H1 (cell line): Measurements from ENCODE around the gene ADCY9. TPM values are rescaled to one million over a fixed set of nuclear protein-coding genes. Genes with fewer than 3 reads are reported as not detected.

Source experiments
- BCL11A ChIP-seq, 2 experiments: IDR thresholded peaks; one replicate each; pipeline ENCODE4 v1.6.1; 2011; ENCODE audit warnings: low read depth in 2 of 2, low read length in 2 of 2, mild to moderate bottlenecking in 2 of 2
- CHD7 ChIP-seq: fragments of 300-600 bp; sonication (generic); IDR thresholded peaks from 2 replicates; pipeline ENCODE4 v1.7.1; 2012; ENCODE audit warnings: low read length, moderate library complexity, mild to moderate bottlenecking, inconsistent platforms; ENCODE audit not compliant: insufficient replicate concordance
- HDAC2 ChIP-seq, 2 experiments: fragments of 300-600 bp in 1 of 2; sonication (generic) in 1 of 2; IDR thresholded peaks; 2 replicates each; pipeline ENCODE4 v1.6.1; 2011 to 2012; ENCODE audit warnings: low read depth in 2 of 2, low read length in 2 of 2, mild to moderate bottlenecking in 2 of 2, moderate library complexity in 2 of 2, borderline replicate concordance in 1 of 2, inconsistent platforms in 1 of 2
- MAX ChIP-seq: IDR thresholded peaks from 2 replicates; pipeline ENCODE4 v1.6.1; 2012; ENCODE audit warnings: inconsistent platforms
- POLR2A ChIP-seq, 2 experiments: IDR thresholded peaks; 1 replicate in 1 of 2; 2 replicates in 1 of 2; pipeline ENCODE4 v1.6.1; 2011; ENCODE audit warnings: low read depth in 2 of 2, low read length in 2 of 2, mild to moderate bottlenecking in 2 of 2; ENCODE audit errors: control extremely low read depth in 1 of 2
- RFX5 ChIP-seq: IDR thresholded peaks from 2 replicates; pipeline ENCODE4 v1.6.1; 2011; ENCODE audit warnings: low read depth, low read length, improper control_type of control experiment, borderline replicate concordance
- TCF12 ChIP-seq: IDR thresholded peaks from 2 replicates; pipeline ENCODE4 v1.6.1; 2011; ENCODE audit warnings: low read depth, mild to moderate bottlenecking, low read length
- YY1 ChIP-seq: IDR thresholded peaks from 2 replicates; pipeline ENCODE4 v1.6.1; 2011; ENCODE audit warnings: low read depth, mild to moderate bottlenecking, low read length
- polyA plus RNA-seq, 7 experiments: library from polyadenylated mRNA; depleted of rRNA in 3 of 7; stranded (reverse) in 5 of 7; unstranded in 2 of 7; fragments of >200 nt in 5 of 7; fragments of 200-250 nt in 2 of 7; gene quantifications; 1 replicate in 5 of 7; 2 replicates in 1 of 7; 4 replicates in 1 of 7; pipeline versions ENCODE4 v1.2.1 to v1.2.3, GENCODE V29; 2011 to 2013; ENCODE audit warnings: missing spikeins in 2 of 7, mixed read lengths in 2 of 7
- total RNA-seq: library from RNA; stranded (reverse); fragmentation: NEBNext Ultra II Directional; extraction: Animal tissue kit (Norgen Biotek cat#: 25700); gene quantifications from 2 replicates; pipeline ENCODE4 v1.2.1, GENCODE V29; 2021

ADCY9 gene
- total and polyA plus RNA-seq, 2 of the 8 experiments (the other 6 are each of a cell fraction or from before 2014, with no cell fraction given), result 5.4 to 13.1 TPM

GRCh38 chr16:4034963-4035362 lies 81.3 kb downstream of the ADCY9 start (continued):
- no peak for TF ChIP-seq CHD7
- no peak for TF ChIP-seq MAX
- TF ChIP-seq POLR2A (IDR thresholded peaks at IDR 0.05; ENCODE audit: control extremely low read depth in 1 of 2, low read depth in 2 of 2, low read length in 2 of 2), result no peak
- no peak for TF ChIP-seq YY1
- no peak for TF ChIP-seq HDAC2 (IDR thresholded peaks at IDR 0.05; ENCODE audit: borderline replicate concordance in 1 of 2, low read depth in 2 of 2, low read length in 2 of 2)
- TF ChIP-seq BCL11A (IDR thresholded peaks at IDR 0.05; ENCODE audit: low read depth in 2 of 2, low read length in 2 of 2), result no peak
- TF ChIP-seq RFX5, result no peak
- no peak for TF ChIP-seq TCF12
- TF ChIP-seq, all 59 proteins: peak for 0
